Thyroid gland (tissue), 4 donors: Measurements from ENCODE around the gene MEIS1.

Experiments used
- CTCF ChIP-seq, 6 experiments: fragments of 200-600 bp in 3 of 6; fragments of 450-650 bp in 3 of 6; sonication (generic) in 3 of 6; IDR thresholded peaks; one replicate each; pipeline ENCODE4 v1.5.1; 2016 to 2019; ENCODE audit warnings: antibody characterized with exemption in 6 of 6, mild to moderate bottlenecking in 2 of 6, inconsistent platforms in 1 of 6, moderate library complexity in 1 of 6
- POLR2A ChIP-seq, 2 donors: fragments of 450-650 bp; IDR thresholded peaks; one replicate each; pipeline ENCODE4 v1.6.1; 2017; ENCODE audit warnings: antibody characterized with exemption in 2 of 2, mild to moderate bottlenecking in 2 of 2, moderate library complexity in 1 of 2

DNA sequence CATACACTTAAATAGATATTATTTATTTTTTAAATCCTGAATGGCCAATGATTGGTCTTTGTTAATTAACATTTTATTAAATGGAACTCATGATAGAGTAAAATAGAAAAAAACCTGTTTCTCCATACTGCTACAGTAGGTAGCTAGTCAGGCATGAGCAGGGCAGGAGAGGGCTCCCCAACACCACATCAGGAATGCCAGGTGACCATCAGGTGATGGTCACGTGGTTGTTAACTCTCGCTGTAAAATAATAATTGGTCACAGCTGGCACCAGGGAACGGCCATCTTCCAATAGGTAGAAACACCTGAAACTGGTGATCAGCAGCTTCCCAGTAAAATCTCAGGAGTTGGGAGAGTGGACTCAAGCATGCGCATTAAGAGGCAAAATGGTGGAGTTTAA lies 172.2 kb downstream of the MEIS1 start:
- TF ChIP-seq CTCF (IDR thresholded peaks at IDR 0.05) (no peak), POLR2A (IDR thresholded peaks at IDR 0.05) (no peak)
